Mammary epithelial cell (primary cell): ENCODE measurements around the gene RIC1.

Experiments
- CTCF ChIP-seq, 2 donors: IDR thresholded peaks in 1 of 2; conservative IDR thresholded peaks in 1 of 2; 2 replicates each; pipeline ENCODE4 v1.5.1; 2011 to 2012; ENCODE audit warnings: inconsistent platforms in 2 of 2, low read length in 2 of 2, mild to moderate bottlenecking in 2 of 2, control low read depth in 1 of 2, low read depth in 1 of 2; ENCODE audit not compliant: insufficient read depth in 1 of 2; ENCODE audit errors: extremely low read depth in 1 of 2
- EZH2 ChIP-seq: IDR thresholded peaks from 2 replicates; pipeline ENCODE4 v1.6.1; 2012; ENCODE audit warnings: low read length, inconsistent platforms, borderline replicate concordance

GRCh38 chr9:5628183-5628529 is 751 bp upstream of the RIC1 start:
- TF ChIP-seq CTCF (conservative IDR thresholded peaks at IDR 0.05 in 1 of 2, IDR thresholded peaks at IDR 0.05 in 1 of 2; ENCODE audit: extremely low read depth in 1 of 2, insufficient read depth in 1 of 2, low read depth in 1 of 2, low read length in 2 of 2) (no peak), EZH2 (no peak)
